Forelimb muscle (tissue), 1 donor: Measurements from ENCODE around the gene PDK2. TPM values are rescaled to one million over a fixed set of nuclear protein-coding genes. Genes with fewer than 3 reads are reported as not detected.
"Not testable (repeated sequence)": the region's sequence is repeated elsewhere in the genome, so short reads cannot be mapped to it uniquely, and the experiment has no call there.

ENCODE experiments used
- DNase-seq: peaks from one replicate; pipeline ENCODE4 v3.0.0-alpha.2; 2013; ENCODE audit warnings: low read depth
- polyA plus RNA-seq: library from polyadenylated mRNA; unstranded; fragments of 120-200 nt; gene quantifications from one replicate; pipeline ENCODE4 v1.2.1, GENCODE V29; 2013; ENCODE audit not compliant: insufficient read length

Gene PDK2
- polyA plus RNA-seq, 1 donor, result 65.3 TPM

GRCh38 chr17:50058296-50058953 is 36.7 kb upstream of the PDK2 start:
- no peak for DNase-seq

- DNase-seq, result no peak
These were observed 35.9 kb upstream of the PDK2 start for GRCh38 chr17:50059256-50059655.

- DNase-seq, result no peak
These were observed 35.3 kb upstream of the PDK2 start for GRCh38 chr17:50059759-50060273.

GRCh38 chr17:50060951-50061712 is 34.0 kb upstream of the PDK2 start:
- DNase-seq, result peak; percentile 41

- DNase-seq, result not testable (repeated sequence)
These were observed 33.5 kb upstream of the PDK2 start for GRCh38 chr17:50061713-50062045.

GRCh38 chr17:50062293-50063243 is 32.6 kb upstream of the PDK2 start:
- no peak for DNase-seq

GRCh38 chr17:50063561-50064252 is 31.4 kb upstream of the PDK2 start:
- no peak for DNase-seq

GRCh38 chr17:50064253-50065001 is 30.7 kb upstream of the PDK2 start:
- DNase-seq, result no peak

- no peak for DNase-seq
These were observed 30.1 kb upstream of the PDK2 start for GRCh38 chr17:50065056-50065455.

- DNase-seq, result no peak
These were observed 28.2 kb upstream of the PDK2 start for GRCh38 chr17:50066995-50067394.

- DNase-seq, result no peak
These were observed 27.2 kb upstream of the PDK2 start for GRCh38 chr17:50067996-50068395.

GRCh38 chr17:50070908-50071680 is 24.1 kb upstream of the PDK2 start:
- no peak for DNase-seq

GRCh38 chr17:50071692-50072091 is 23.5 kb upstream of the PDK2 start:
- no peak for DNase-seq

GRCh38 chr17:50072130-50072529 is 23.0 kb upstream of the PDK2 start:
- no peak for DNase-seq

- no peak for DNase-seq
These were observed 22.2 kb upstream of the PDK2 start for GRCh38 chr17:50072925-50073324.

GRCh38 chr17:50074227-50074626 is 20.9 kb upstream of the PDK2 start:
- DNase-seq, result no peak

GRCh38 chr17:50075446-50076032 is 19.6 kb upstream of the PDK2 start:
- DNase-seq, result no peak

- no peak for DNase-seq
These were observed 18.9 kb upstream of the PDK2 start for GRCh38 chr17:50076221-50076590.

- DNase-seq, result no peak
These were observed 18.4 kb upstream of the PDK2 start for GRCh38 chr17:50076591-50077235.
